AG04449 (cell line): Measurements from ENCODE around the gene LRRC49.
A peak's percentile ranks its signal among the peaks of the same experiment; 100 is the strongest.

Experiments
- CTCF ChIA-PET: fragments of 350-600 bp; formaldehyde crosslinking; extraction: SDS; loops from one replicate; lab custom pipeline; 2021; ENCODE audit warnings: antibody characterized with exemption; lab: Yijun Ruan, JAX
- POLR2A ChIA-PET: fragments of 400-600, 350-600 bp; formaldehyde crosslinking; extraction: SDS; loops from one replicate; lab custom pipeline; 2020; ENCODE audit warnings: antibody characterized with exemption, inconsistent platforms; lab: Yijun Ruan, JAX
- DNase-seq: peaks from one replicate; pipeline ENCODE4 v3.0.0-alpha.2; 2010; ENCODE audit warnings: low read depth, low spot score
- H3K4me3 ChIP-seq: 2 replicates; pipeline ENCODE4 v1.5.1; 2011; ENCODE audit warnings: low read depth, mild to moderate bottlenecking, control low read depth, low read length
- TF ChIP-seq, protein P1 (sequence below): IDR thresholded peaks from one replicate; pipeline ENCODE4 v1.5.1; 2011; ENCODE audit warnings: mild to moderate bottlenecking, moderate library complexity, low read length, control low read depth, inconsistent platforms; ENCODE audit not compliant: insufficient read depth; ENCODE audit errors: missing control alignments

Gene LRRC49

GRCh38 chr15:71005895-71006294 lies 113.3 kb downstream of the LRRC49 start:
- ChIA-PET POLR2A (no interaction called here), CTCF (interaction anchor here (1.0 to 8.8 kb wide), 6 partner anchors 10 to 438 kb away, joined by 3 to 133 read pairs (median 5); partner anchors contain the start of gene THSD4)
- no peak for DNase-seq
- no peak overlapping the region for H3K4me3 ChIP-seq
- TF ChIP-seq, protein P1, sequence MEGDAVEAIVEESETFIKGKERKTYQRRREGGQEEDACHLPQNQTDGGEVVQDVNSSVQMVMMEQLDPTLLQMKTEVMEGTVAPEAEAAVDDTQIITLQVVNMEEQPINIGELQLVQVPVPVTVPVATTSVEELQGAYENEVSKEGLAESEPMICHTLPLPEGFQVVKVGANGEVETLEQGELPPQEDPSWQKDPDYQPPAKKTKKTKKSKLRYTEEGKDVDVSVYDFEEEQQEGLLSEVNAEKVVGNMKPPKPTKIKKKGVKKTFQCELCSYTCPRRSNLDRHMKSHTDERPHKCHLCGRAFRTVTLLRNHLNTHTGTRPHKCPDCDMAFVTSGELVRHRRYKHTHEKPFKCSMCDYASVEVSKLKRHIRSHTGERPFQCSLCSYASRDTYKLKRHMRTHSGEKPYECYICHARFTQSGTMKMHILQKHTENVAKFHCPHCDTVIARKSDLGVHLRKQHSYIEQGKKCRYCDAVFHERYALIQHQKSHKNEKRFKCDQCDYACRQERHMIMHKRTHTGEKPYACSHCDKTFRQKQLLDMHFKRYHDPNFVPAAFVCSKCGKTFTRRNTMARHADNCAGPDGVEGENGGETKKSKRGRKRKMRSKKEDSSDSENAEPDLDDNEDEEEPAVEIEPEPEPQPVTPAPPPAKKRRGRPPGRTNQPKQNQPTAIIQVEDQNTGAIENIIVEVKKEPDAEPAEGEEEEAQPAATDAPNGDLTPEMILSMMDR = no peak

GRCh38 chr15:71008250-71008870 lies 115.7 kb downstream of the LRRC49 start:
- CTCF ChIA-PET = interaction anchor here (0.8 to 8.8 kb wide), 2 partner anchors 98 to 435 kb away, joined by 3 to 133 read pairs; no protein-coding TSS in a partner anchor
- TF ChIP-seq, protein P1 = no peak
- DNase-seq = no peak
- POLR2A ChIA-PET = no interaction called here
- H3K4me3 ChIP-seq = no peak overlapping the region

DNA sequence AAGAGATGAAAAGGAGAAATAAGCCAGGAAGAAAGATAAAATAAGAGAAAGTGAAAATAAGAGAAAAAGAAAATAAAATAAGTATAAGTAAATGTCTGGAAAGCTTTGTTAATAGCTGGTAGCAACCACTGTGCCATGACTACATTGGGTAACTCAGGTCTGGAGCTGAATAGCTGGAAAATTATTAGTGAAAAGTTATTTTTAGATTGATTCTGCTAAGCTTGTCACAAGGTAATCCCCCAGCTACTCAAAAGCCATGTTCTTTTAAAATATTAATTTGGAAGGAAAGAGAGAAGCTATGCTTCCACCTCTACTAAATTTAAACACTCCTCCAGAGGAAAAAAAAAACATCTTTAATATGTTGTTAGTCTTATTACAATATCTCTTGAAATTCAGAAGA lies 117.8 kb downstream of the LRRC49 start:
- CTCF ChIA-PET = interaction anchor here (0.7 to 8.8 kb wide), 19 partner anchors 10 to 439 kb away, joined by 3 to 133 read pairs (median 5); partner anchors contain the start of gene THSD4
- POLR2A ChIA-PET = no interaction called here
- no peak for DNase-seq
- TF ChIP-seq, protein P1 = no peak
- H3K4me3 ChIP-seq = no peak overlapping the region

DNA sequence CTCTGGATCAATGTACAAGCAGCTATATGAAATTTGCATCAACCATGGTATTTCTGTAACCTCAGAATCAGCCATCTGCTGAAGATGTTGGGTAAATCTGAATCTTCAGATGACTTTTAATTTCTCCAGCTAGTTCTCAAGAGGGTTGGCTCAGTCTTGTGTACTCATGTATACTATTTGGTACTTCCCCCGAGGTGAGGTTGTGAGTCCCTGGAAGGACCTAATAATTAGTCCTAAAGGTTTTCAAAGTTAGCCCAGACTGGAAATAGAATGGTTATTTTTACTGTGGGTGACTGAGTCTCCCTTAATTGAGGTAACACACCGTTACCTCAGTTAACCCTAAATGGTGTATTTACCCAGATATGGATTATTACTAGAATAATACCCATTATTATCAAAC lies 118.4 kb downstream of the LRRC49 start:
- POLR2A ChIA-PET = no interaction called here

DNA sequence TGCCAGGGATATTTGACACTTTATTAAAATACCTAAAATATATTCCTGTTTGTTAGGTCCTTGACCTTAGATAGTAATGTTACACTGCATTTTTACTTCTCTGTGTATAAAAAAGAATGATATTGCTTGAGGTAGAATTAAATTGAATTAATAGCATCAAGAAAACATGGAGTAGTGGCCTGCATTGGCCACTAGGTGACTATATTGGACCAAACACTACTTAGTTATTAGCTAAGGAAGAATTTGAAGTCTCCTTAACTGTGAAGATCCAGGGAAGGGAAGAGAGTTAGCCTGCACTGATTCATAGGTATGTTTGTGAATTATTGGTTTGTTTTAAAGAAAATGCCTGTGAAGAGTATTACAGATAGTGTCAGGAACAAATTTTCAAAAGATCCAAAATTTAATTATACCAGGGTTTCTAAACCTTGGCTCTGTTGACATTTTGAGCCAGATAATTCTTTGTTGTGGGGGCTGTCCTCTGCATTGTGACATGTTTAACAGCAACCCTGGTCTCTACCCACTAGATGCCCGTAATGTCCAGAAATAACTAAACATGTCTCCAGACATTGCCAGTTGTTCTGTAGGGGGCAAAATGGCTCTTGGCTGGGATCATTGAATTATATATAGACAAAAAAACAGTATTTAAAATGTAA lies 119.0 kb downstream of the LRRC49 start:
- POLR2A ChIA-PET = interaction anchor here (0.7 kb wide), 1 partner anchor 159 kb away, joined by 3 read pairs; no protein-coding TSS in a partner anchor
- peak; percentile 41 for DNase-seq
- no peak overlapping the region for H3K4me3 ChIP-seq
- TF ChIP-seq, protein P1 = peak; percentile 54
- CTCF ChIA-PET = interaction anchor here (0.8 to 8.8 kb wide), 31 partner anchors 9 to 789 kb away, joined by 3 to 133 read pairs (median 4); partner anchors contain the start of gene THSD4

More for the DNA sequence above, 118.4 kb downstream of the LRRC49 start:
- no peak overlapping the region for H3K4me3 ChIP-seq
- DNase-seq = no peak
- CTCF ChIA-PET = interaction anchor here (0.7 to 8.8 kb wide), 26 partner anchors 8 to 790 kb away, joined by 3 to 133 read pairs (median 4); partner anchors contain the start of gene THSD4
- TF ChIP-seq, protein P1 = no peak

DNA sequence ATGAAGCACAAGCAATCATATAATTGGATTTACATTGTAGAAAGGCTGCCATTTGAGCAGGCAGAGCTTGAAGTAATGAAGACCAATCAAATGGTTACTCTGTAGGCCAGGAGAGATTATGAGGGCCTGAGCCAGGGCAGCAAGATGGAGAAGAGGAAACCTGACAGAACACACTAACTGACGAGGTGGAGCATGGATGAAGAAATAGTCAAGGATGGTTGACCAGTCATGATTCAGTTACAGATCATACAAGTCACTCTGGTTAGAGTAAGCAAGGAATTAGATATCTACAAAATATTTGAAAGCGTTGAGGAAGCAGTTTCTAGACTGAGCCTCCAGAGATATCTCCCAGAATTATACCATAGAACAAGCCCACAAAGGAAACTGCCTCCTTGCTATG lies 120.8 kb downstream of the LRRC49 start:
- TF ChIP-seq, protein P1 = no peak
- no peak overlapping the region for H3K4me3 ChIP-seq
- POLR2A ChIA-PET = no interaction called here
- CTCF ChIA-PET = interaction anchor here (0.5 to 8.8 kb wide), 5 partner anchors 11 to 1078 kb away, joined by 3 to 133 read pairs (median 32); partner anchors contain the start of gene THSD4
- no peak for DNase-seq
